ENCODE measurements around the gene NOXA1. TPM values are rescaled to one million over a fixed set of nuclear protein-coding genes. Genes with fewer than 3 reads are reported as not detected.

Gene NOXA1
- total and polyA plus RNA-seq, 2 of the 8 experiments (the other 6 are each of a cell fraction or from before 2014, with no cell fraction given), result 0.34 to 0.91 TPM

DNA sequence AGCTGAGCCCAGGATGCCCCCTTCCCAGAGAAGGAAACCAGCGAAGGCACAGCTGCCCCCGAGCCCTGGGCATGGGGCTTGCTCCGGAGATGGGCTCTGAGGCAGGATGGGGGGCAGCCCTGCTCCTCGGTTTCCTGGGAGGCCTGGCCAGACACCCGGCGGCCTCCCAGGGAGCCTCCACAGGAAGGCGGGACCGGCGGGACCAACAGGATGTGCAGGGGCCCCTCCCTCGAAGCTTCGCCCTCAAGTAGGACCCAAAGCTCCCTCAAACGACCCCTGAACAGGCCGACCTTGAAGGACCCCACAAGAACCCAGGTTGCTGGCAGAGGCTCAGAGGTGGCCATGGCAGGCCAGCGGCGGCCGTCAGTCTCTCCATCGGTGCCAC, 11.9 kb upstream of the NOXA1 start:
- Histone ChIP-seq H3K79me2 (ENCODE audit: control insufficient read depth in 1 of 2, insufficient read depth in 2 of 2, low read length in 2 of 2) (no peaks in the 10 kb centered on the region), H3K4me2 (ENCODE audit: insufficient read depth in 1 of 2, low read depth in 2 of 2, low read length in 2 of 2) (no peak overlapping the region), H4K8ac (ENCODE audit: extremely low read depth, insufficient read depth, low read length) (no peak overlapping the region; the same call in 1 of the 2 replicates), H2AK5ac (ENCODE audit: low read depth, low read length) (no peak overlapping the region), H2BK120ac (replicated peaks; ENCODE audit: low read depth, low read length) (no peak overlapping the region), H3K27ac (ENCODE audit: low read depth, low read length) (no peak overlapping the region), H3K23me2 (ENCODE audit: low read depth, low read length) (peaks cover 6% of the 10 kb centered on the region; the same call in 1 of the 2 replicates), H3K79me1 (ENCODE audit: low read depth, low read length) (peaks cover 7% of the 10 kb centered on the region; the same call in 1 of the 2 replicates), H3K14ac (ENCODE audit: insufficient read length) (no peak overlapping the region), H3K23ac (ENCODE audit: insufficient read length) (no peak overlapping the region), H3K56ac (replicated peaks; ENCODE audit: insufficient read length, low read depth, low read length) (no peak overlapping the region), H3K27me3 (replicated peaks in 1 of 4; ENCODE audit: control insufficient read depth in 3 of 4, extremely low read depth in 1 of 4, insufficient read depth in 3 of 4, low read length in 3 of 4) (peaks cover 0 to 2% (median 0%) of the 10 kb centered on the region in 4 experiments; a peak in 1 of 7 replicates), H4K20me1 (replicated peaks in 1 of 2; ENCODE audit: control insufficient read depth in 1 of 2, insufficient read depth in 2 of 2, low read length in 2 of 2) (peaks cover 2 to 3% of the 10 kb centered on the region in 2 experiments), H2BK20ac (ENCODE audit: low read length) (no peak overlapping the region), H3K9me3 (ENCODE audit: insufficient read depth in 2 of 2, low read depth in 1 of 2, low read length in 1 of 2) (no peaks in the 10 kb centered on the region), H4K5ac (ENCODE audit: insufficient read length, low read depth, low read length) (no peak overlapping the region), H2BK12ac (ENCODE audit: low read depth, low read length) (no peak overlapping the region), H3K4me3 (ENCODE audit: extremely low read depth in 1 of 4, insufficient read depth in 2 of 4, low read depth in 3 of 4, low read length in 4 of 4) (no peak overlapping the region), H2AFZ (ENCODE audit: low read length) (no peak overlapping the region), H3K4me1 (replicated peaks in 1 of 4; ENCODE audit: control insufficient read depth in 3 of 4, insufficient read depth in 4 of 4, low read length in 3 of 4) (peaks cover 0 to 8% (median 2%) of the 10 kb centered on the region in 4 experiments; a peak in 6 of 7 replicates), H3K9ac (replicated peaks in 1 of 4; ENCODE audit: extremely low read depth in 1 of 4, low read depth in 3 of 4, low read length in 3 of 4) (no peak overlapping the region), H3K36me3 (ENCODE audit: control insufficient read depth in 2 of 4, insufficient read depth in 4 of 4, low read length in 3 of 4) (no peaks in the 10 kb centered on the region), H3K4ac (replicated peaks; ENCODE audit: insufficient read length, low read depth, low read length) (no peak overlapping the region), H4K91ac (replicated peaks; ENCODE audit: insufficient read length, low read length) (no peak overlapping the region), H2BK5ac (ENCODE audit: low read depth, low read length) (no peak overlapping the region), H2BK15ac (ENCODE audit: low read length) (no peak overlapping the region), H3K18ac (ENCODE audit: extremely low read depth, low read length) (no peak overlapping the region)
- 82% methylated on average over 11 of the region's 17 CpGs; no CpG with 5 or more reads in 1 of the 2 experiments for WGBS, 2 experiments (ENCODE audit: extremely low coverage in 1 of 2, insufficient coverage in 1 of 2, insufficient read length in 1 of 2, insufficient replicate concordance in 2 of 2, low coverage in 1 of 2, low lambda C conversion rate in 2 of 2, missing lambda C conversion rate in 1 of 2)
- ChIA-PET POLR2A (ENCODE audit: partially characterized antibody) (interaction anchor here (0.7 kb wide), 1 partner anchor 29 kb away, joined by 3 read pairs; no protein-coding TSS in a partner anchor), CTCF (ENCODE audit: partially characterized antibody) (interaction anchor here (0.6 to 1.4 kb wide), 3 partner anchors 12 to 591 kb away, joined by 3 to 5 read pairs (median 3); partner anchors contain the start of genes EXD3 and NOXA1)
- TF ChIP-seq NANOG (IDR thresholded peaks at IDR 0.05; ENCODE audit: insufficient read depth, low read depth, low read length, poor library complexity, severe bottlenecking), result no peak
- no peak for TF ChIP-seq RAD21 (IDR thresholded peaks at IDR 0.05 in 1 of 2, conservative IDR thresholded peaks at IDR 0.05 in 1 of 2; ENCODE audit: low read depth in 2 of 2, low read length in 2 of 2)
- no peak for TF ChIP-seq SP1 (IDR thresholded peaks at IDR 0.05; ENCODE audit: low read depth, low read length)
- TF ChIP-seq BACH1 (IDR thresholded peaks at IDR 0.05; ENCODE audit: low read length), result no peak
- no peak for TF ChIP-seq SRF (IDR thresholded peaks at IDR 0.05; ENCODE audit: low read depth, low read length)
- TF ChIP-seq E2F6 (IDR thresholded peaks at IDR 0.05), result no peak
- TF ChIP-seq, protein P1, sequence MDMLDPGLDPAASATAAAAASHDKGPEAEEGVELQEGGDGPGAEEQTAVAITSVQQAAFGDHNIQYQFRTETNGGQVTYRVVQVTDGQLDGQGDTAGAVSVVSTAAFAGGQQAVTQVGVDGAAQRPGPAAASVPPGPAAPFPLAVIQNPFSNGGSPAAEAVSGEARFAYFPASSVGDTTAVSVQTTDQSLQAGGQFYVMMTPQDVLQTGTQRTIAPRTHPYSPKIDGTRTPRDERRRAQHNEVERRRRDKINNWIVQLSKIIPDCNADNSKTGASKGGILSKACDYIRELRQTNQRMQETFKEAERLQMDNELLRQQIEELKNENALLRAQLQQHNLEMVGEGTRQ (IDR thresholded peaks at IDR 0.05; ENCODE audit: low read length), result no peak
- TF ChIP-seq MAX (IDR thresholded peaks at IDR 0.05), result no peak
- no peak for TF ChIP-seq RXRA (IDR thresholded peaks at IDR 0.05; ENCODE audit: insufficient read depth, low read depth, low read length)
- no peak for TF ChIP-seq CBX8 (IDR thresholded peaks at IDR 0.05; ENCODE audit: borderline replicate concordance, low read depth, low read length)
- DNase-seq (ENCODE audit: low read depth in 1 of 2, low spot score in 2 of 2) (no peak), FAIRE-seq (no peak)
